NCI-H526 treated with DMSO at 0.1 percent for 48 hours (cell line): ENCODE measurements around the gene SERPINF2.
"Not testable (repeated sequence)": the region's sequence is repeated elsewhere in the genome, so short reads cannot be mapped to it uniquely, and the experiment has no call there.

Experiments used
- DNase-seq: peaks from one replicate; lab custom pipeline; 2025; lab: John Stamatoyannopoulos, UW

The SERPINF2 gene

GRCh38 chr17:1735418-1735817, 7.3 kb upstream of the SERPINF2 start:
- no peak for DNase-seq

- DNase-seq = no peak
These were observed 6.8 kb upstream of the SERPINF2 start for GRCh38 chr17:1735834-1736347.

- DNase-seq = no peak
These were observed 6.1 kb upstream of the SERPINF2 start for GRCh38 chr17:1736348-1737281.

- DNase-seq = no peak
These were observed 5.0 kb upstream of the SERPINF2 start for GRCh38 chr17:1737531-1738291.

GRCh38 chr17:1741899-1742298, 772 bp upstream of the SERPINF2 start:
- not testable (repeated sequence) for DNase-seq

GRCh38 chr17:1743088-1743439, 393 bp downstream of the SERPINF2 start:
- DNase-seq = no peak

GRCh38 chr17:1744551-1745512, 2.2 kb downstream of the SERPINF2 start:
- no peak for DNase-seq

GRCh38 chr17:1745513-1746020, 2.9 kb downstream of the SERPINF2 start:
- no peak for DNase-seq

- no peak for DNase-seq
These were observed 4.4 kb downstream of the SERPINF2 start for GRCh38 chr17:1746975-1747543.

GRCh38 chr17:1750628-1751027, 8.0 kb downstream of the SERPINF2 start:
- DNase-seq = no peak

- DNase-seq = no peak
These were observed 10.0 kb downstream of the SERPINF2 start for GRCh38 chr17:1752425-1753262.

- DNase-seq = no peak
These were observed 11.2 kb downstream of the SERPINF2 start for GRCh38 chr17:1753767-1754429.

- DNase-seq = no peak
These were observed 11.9 kb downstream of the SERPINF2 start for GRCh38 chr17:1754430-1755112.

GRCh38 chr17:1755252-1755826, 12.7 kb downstream of the SERPINF2 start:
- no peak for DNase-seq

GRCh38 chr17:1755827-1756262, 13.2 kb downstream of the SERPINF2 start:
- DNase-seq = no peak

- no peak for DNase-seq
These were observed 16.1 kb downstream of the SERPINF2 start for GRCh38 chr17:1758807-1759206.

GRCh38 chr17:1759529-1759928, 16.9 kb downstream of the SERPINF2 start:
- DNase-seq = no peak

- DNase-seq = no peak
These were observed 19.7 kb downstream of the SERPINF2 start for GRCh38 chr17:1762233-1762900.
